HEK293T (cell line): ENCODE measurements around the gene NNMT.

Experiments used
- BHLHE40 ChIP-seq: fragments of 450-650 bp; IDR thresholded peaks from 2 replicates; pipeline ENCODE4 v1.6.1; 2016; ENCODE audit warnings: mild to moderate bottlenecking, moderate library complexity, borderline replicate concordance
- NFRKB ChIP-seq: fragments of 450-650 bp; IDR thresholded peaks from 2 replicates; pipeline ENCODE4 v1.6.1; 2016; ENCODE audit warnings: mild to moderate bottlenecking, moderate library complexity

DNA sequence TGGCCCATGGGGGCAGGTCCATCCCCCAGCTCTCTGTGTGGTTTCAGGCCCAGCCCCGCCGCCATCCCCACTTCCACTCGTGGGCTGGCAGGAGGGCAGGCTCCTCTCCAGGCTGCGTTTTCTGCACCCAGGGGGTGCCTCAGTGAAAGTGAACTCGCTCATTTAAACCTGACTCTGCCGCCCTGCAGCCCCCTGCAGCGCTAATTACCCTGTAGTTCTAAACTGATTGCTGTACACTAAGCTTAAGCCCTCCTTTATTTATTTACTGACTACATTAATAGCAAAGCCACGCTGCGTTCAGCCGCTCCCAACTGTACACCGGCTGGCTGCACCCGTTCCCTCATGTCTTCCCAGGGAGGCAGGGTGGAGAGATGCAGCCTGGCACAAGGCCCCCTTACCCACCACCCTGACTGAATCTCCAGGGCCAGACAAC, 36.6 kb upstream of the NNMT start:
- TF ChIP-seq NFRKB (no peak), BHLHE40 (no peak)
